ENCODE measurements around the gene PREP.
"Not testable (repeated sequence)": the region's sequence is repeated elsewhere in the genome, so short reads cannot be mapped to it uniquely, and the experiment has no call there.

The PREP gene

GRCh38 chr6:105429676-105430075 lies 26.8 kb upstream of the PREP start:
- Histone ChIP-seq H3K4me1 (ENCODE audit: control insufficient read depth, low read length) (no peaks in the 10 kb centered on the region), H3F3A (ENCODE audit: control insufficient read depth, insufficient read depth) (no peaks in the 10 kb centered on the region), H3K4me3 (ENCODE audit: low read length) (no peak overlapping the region)

GRCh38 chr6:105428342-105428957 lies 25.6 kb upstream of the PREP start:
- H3K27ac ChIP-seq (ENCODE audit: low read depth, low read length), result no peak overlapping the region
- H3K36me3 ChIP-seq (ENCODE audit: control insufficient read depth, low read length), result no peaks in the 10 kb centered on the region
- no peaks in the 10 kb centered on the region for H4K20me1 ChIP-seq (ENCODE audit: control insufficient read depth, insufficient read depth, low read depth, low read length)
- no peak overlapping the region for H3K4me2 ChIP-seq (ENCODE audit: low read length)
- no peaks in the 10 kb centered on the region for H3K9me2 ChIP-seq (replicated peaks; ENCODE audit: control insufficient read depth, low read length)
- H3K9me3 ChIP-seq (ENCODE audit: control insufficient read depth, insufficient read depth, low read length), result no peaks in the 10 kb centered on the region
- no peak for TF ChIP-seq EZH2phosphoT487 (IDR thresholded peaks at IDR 0.05; ENCODE audit: borderline replicate concordance, low read length)
- TF ChIP-seq, protein P1, sequence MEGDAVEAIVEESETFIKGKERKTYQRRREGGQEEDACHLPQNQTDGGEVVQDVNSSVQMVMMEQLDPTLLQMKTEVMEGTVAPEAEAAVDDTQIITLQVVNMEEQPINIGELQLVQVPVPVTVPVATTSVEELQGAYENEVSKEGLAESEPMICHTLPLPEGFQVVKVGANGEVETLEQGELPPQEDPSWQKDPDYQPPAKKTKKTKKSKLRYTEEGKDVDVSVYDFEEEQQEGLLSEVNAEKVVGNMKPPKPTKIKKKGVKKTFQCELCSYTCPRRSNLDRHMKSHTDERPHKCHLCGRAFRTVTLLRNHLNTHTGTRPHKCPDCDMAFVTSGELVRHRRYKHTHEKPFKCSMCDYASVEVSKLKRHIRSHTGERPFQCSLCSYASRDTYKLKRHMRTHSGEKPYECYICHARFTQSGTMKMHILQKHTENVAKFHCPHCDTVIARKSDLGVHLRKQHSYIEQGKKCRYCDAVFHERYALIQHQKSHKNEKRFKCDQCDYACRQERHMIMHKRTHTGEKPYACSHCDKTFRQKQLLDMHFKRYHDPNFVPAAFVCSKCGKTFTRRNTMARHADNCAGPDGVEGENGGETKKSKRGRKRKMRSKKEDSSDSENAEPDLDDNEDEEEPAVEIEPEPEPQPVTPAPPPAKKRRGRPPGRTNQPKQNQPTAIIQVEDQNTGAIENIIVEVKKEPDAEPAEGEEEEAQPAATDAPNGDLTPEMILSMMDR (IDR thresholded peaks at IDR 0.05; ENCODE audit: low read depth, low read length, poor library complexity, severe bottlenecking), result no peak
- H3K79me2 ChIP-seq (ENCODE audit: control insufficient read depth, low read length), result no peaks in the 10 kb centered on the region
- H3F3A ChIP-seq (ENCODE audit: control insufficient read depth, insufficient read depth), result no peaks in the 10 kb centered on the region
- H3K4me1 ChIP-seq (ENCODE audit: control insufficient read depth, low read length), result no peaks in the 10 kb centered on the region
- H3K4me3 ChIP-seq (ENCODE audit: low read length), result no peak overlapping the region
- peaks cover 3% of the 10 kb centered on the region; the same call in 1 of the 2 replicates for H3K27me3 ChIP-seq (ENCODE audit: control insufficient read depth, low read length)

More at GRCh38 chr6:105429676-105430075, 26.8 kb upstream of the PREP start:
- no peaks in the 10 kb centered on the region for H3K36me3 ChIP-seq (ENCODE audit: control insufficient read depth, low read length)
- H3K4me2 ChIP-seq (ENCODE audit: low read length), result no peak overlapping the region
- H3K9me2 ChIP-seq (replicated peaks; ENCODE audit: control insufficient read depth, low read length), result no peaks in the 10 kb centered on the region
- H3K27me3 ChIP-seq (ENCODE audit: control insufficient read depth, low read length), result peaks cover 7% of the 10 kb centered on the region; the same call in 1 of the 2 replicates
- no peak overlapping the region for H3K27ac ChIP-seq (ENCODE audit: low read depth, low read length)
- TF ChIP-seq, protein P1 (IDR thresholded peaks at IDR 0.05; ENCODE audit: low read depth, low read length, poor library complexity, severe bottlenecking), result no peak
- TF ChIP-seq EZH2phosphoT487 (IDR thresholded peaks at IDR 0.05; ENCODE audit: borderline replicate concordance, low read length), result no peak
- no peaks in the 10 kb centered on the region for H4K20me1 ChIP-seq (ENCODE audit: control insufficient read depth, insufficient read depth, low read depth, low read length)
- H3K9me3 ChIP-seq (ENCODE audit: control insufficient read depth, insufficient read depth, low read length), result no peaks in the 10 kb centered on the region
- no peaks in the 10 kb centered on the region for H3K79me2 ChIP-seq (ENCODE audit: control insufficient read depth, low read length)

DNA sequence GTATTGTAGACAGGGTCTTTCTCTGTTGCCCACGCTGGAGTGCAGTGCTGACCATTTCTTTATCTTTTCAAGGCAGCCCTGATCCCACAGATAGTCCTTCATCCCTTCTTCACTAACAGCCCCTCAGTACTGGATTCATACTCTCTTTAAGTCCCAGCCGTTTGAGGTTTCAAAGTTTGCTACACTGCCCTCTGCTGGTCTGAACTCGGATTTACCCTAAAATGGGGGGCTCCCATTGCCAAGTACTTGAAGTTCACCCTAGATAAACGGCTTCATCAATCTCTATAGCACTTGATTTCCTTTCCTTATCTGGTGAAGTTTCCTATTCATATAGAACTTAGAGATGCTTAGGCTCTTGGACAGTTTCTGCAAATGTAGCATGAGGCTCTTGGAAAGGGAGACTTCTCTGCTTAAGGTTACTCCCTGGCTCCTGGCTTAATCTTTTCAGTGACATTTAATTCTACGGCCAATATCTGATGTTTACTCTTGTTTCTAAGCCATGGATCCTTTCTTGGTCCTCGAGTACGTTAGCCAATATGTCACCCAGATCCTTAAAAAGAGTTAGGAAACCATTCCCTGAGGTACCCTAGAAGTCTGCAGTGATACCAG lies 21.4 kb upstream of the PREP start:
- no peak overlapping the region for H3K4me2 ChIP-seq (ENCODE audit: low read length)
- H4K20me1 ChIP-seq (ENCODE audit: control insufficient read depth, insufficient read depth, low read depth, low read length), result no peaks in the 10 kb centered on the region
- no peak overlapping the region for H3K4me3 ChIP-seq (ENCODE audit: low read length)
- H3K79me2 ChIP-seq (ENCODE audit: control insufficient read depth, low read length), result no peaks in the 10 kb centered on the region
- no peaks in the 10 kb centered on the region for H3K36me3 ChIP-seq (ENCODE audit: control insufficient read depth, low read length)
- TF ChIP-seq, protein P1 (IDR thresholded peaks at IDR 0.05; ENCODE audit: low read depth, low read length, poor library complexity, severe bottlenecking), result peak; percentile 80
- no peak for TF ChIP-seq EZH2phosphoT487 (IDR thresholded peaks at IDR 0.05; ENCODE audit: borderline replicate concordance, low read length)
- no peaks in the 10 kb centered on the region for H3K27me3 ChIP-seq (ENCODE audit: control insufficient read depth, low read length)
- no peaks in the 10 kb centered on the region for H3K4me1 ChIP-seq (ENCODE audit: control insufficient read depth, low read length)
- no peaks in the 10 kb centered on the region for H3K9me2 ChIP-seq (replicated peaks; ENCODE audit: control insufficient read depth, low read length)
- H3K9me3 ChIP-seq (ENCODE audit: control insufficient read depth, insufficient read depth, low read length), result no peaks in the 10 kb centered on the region
- no peak overlapping the region for H3K27ac ChIP-seq (ENCODE audit: low read depth, low read length)
- H3F3A ChIP-seq (ENCODE audit: control insufficient read depth, insufficient read depth), result no peaks in the 10 kb centered on the region

- not testable (repeated sequence) for H3K36me3 ChIP-seq (ENCODE audit: control insufficient read depth, low read length); H3K27ac ChIP-seq (ENCODE audit: low read depth, low read length); H3K9me2 ChIP-seq (replicated peaks; ENCODE audit: control insufficient read depth, low read length); H3K9me3 ChIP-seq (ENCODE audit: control insufficient read depth, insufficient read depth, low read length); H4K20me1 ChIP-seq (ENCODE audit: control insufficient read depth, insufficient read depth, low read depth, low read length); H3K4me2 ChIP-seq (ENCODE audit: low read length); H3K27me3 ChIP-seq (ENCODE audit: control insufficient read depth, low read length); H3K4me3 ChIP-seq (ENCODE audit: low read length); H3F3A ChIP-seq (ENCODE audit: control insufficient read depth, insufficient read depth); H3K79me2 ChIP-seq (ENCODE audit: control insufficient read depth, low read length); H3K4me1 ChIP-seq (ENCODE audit: control insufficient read depth, low read length)
These were observed 14.1 kb upstream of the PREP start for GRCh38 chr6:105416971-105417370.

Measured in DOHH2 (cell line).